Nephron (organoid): Measurements from ENCODE around the gene CBX5.

Source experiments
- H3K27ac Mint-ChIP-seq, 3 experiments: 2 replicates each; pipeline ENCODE4 v1.8.0; 2020; ENCODE audit warnings: mixed read lengths in 3 of 3, mild to moderate bottlenecking in 2 of 3, moderate library complexity in 1 of 3
- H3K27me3 Mint-ChIP-seq: 2 replicates; pipeline ENCODE4 v1.8.0; 2021; ENCODE audit warnings: low read depth, mild to moderate bottlenecking, moderate library complexity, mixed read lengths
- H3K36me3 Mint-ChIP-seq: 2 replicates; pipeline ENCODE4 v1.8.0; 2020; ENCODE audit warnings: low read depth, mixed read lengths
- H3K4me1 Mint-ChIP-seq: 2 replicates; pipeline ENCODE4 v1.8.0; 2020; ENCODE audit warnings: mixed read lengths
- H3K4me3 Mint-ChIP-seq, 3 experiments: 2 replicates each; pipeline ENCODE4 v1.8.0; 2020; ENCODE audit warnings: mild to moderate bottlenecking in 3 of 3, mixed read lengths in 3 of 3, moderate library complexity in 2 of 3
- H3K9me3 Mint-ChIP-seq: 2 replicates; pipeline ENCODE4 v1.8.0; 2020; ENCODE audit warnings: mixed read lengths
- CTCF ChIP-seq, 3 experiments: fragments of 200-600 bp; sonication (generic); IDR thresholded peaks; one replicate each; pipeline ENCODE4 v1.5.0; 2021; ENCODE audit warnings: antibody characterized with exemption in 3 of 3; ENCODE audit not compliant: unreplicated experiment in 3 of 3

CBX5 gene

GRCh38 chr12:54216797-54217661 lies 62.9 kb downstream of the CBX5 start:
- peak; percentile 71 to 78 (median 77) for TF ChIP-seq CTCF (IDR thresholded peaks at IDR 0.05; ENCODE audit: unreplicated experiment in 3 of 3)
- Mint-ChIP-seq H3K27me3 (peaks cover 42% of the 10 kb centered on the region), H3K36me3 (no peaks in the 10 kb centered on the region), H3K4me1 (peaks cover 27% of the 10 kb centered on the region), H3K27ac (peak overlapping the region in 2 of 3 experiments; percentile 15 to 67), H3K4me3 (peak overlapping the region; percentile 75 to 81 (median 78)), H3K9me3 (no peaks in the 10 kb centered on the region)

GRCh38 chr12:54215989-54216796 lies 63.7 kb downstream of the CBX5 start:
- no peaks in the 10 kb centered on the region for H3K36me3 Mint-ChIP-seq
- no peak for TF ChIP-seq CTCF (IDR thresholded peaks at IDR 0.05; ENCODE audit: unreplicated experiment in 3 of 3)
- peak overlapping the region in 1 of 3 experiments; percentile 67 for H3K27ac Mint-ChIP-seq
- H3K9me3 Mint-ChIP-seq = no peaks in the 10 kb centered on the region
- peaks cover 27% of the 10 kb centered on the region for H3K4me1 Mint-ChIP-seq
- H3K4me3 Mint-ChIP-seq = peak overlapping the region; percentile 75 to 81 (median 78)
- peaks cover 42% of the 10 kb centered on the region for H3K27me3 Mint-ChIP-seq

- Mint-ChIP-seq H3K27ac (no peak overlapping the region), H3K27me3 (peaks cover 42% of the 10 kb centered on the region)
- TF ChIP-seq CTCF (IDR thresholded peaks at IDR 0.05; ENCODE audit: unreplicated experiment in 3 of 3) = peak; percentile 100
These were observed 65.1 kb downstream of the CBX5 start for GRCh38 chr12:54214553-54215406.

GRCh38 chr12:54213079-54213478 lies 66.8 kb downstream of the CBX5 start:
- H3K4me3 Mint-ChIP-seq = no peak overlapping the region
- peak in 2 of 3 experiments; percentile 12 to 22 for TF ChIP-seq CTCF (IDR thresholded peaks at IDR 0.05; ENCODE audit: unreplicated experiment in 3 of 3)
- H3K27ac Mint-ChIP-seq = peak overlapping the region in 2 of 3 experiments; percentile 7 to 9
- no peaks in the 10 kb centered on the region for H3K36me3 Mint-ChIP-seq
- no peaks in the 10 kb centered on the region for H3K9me3 Mint-ChIP-seq
- H3K4me1 Mint-ChIP-seq = peaks cover 22% of the 10 kb centered on the region
- H3K27me3 Mint-ChIP-seq = peaks cover 35% of the 10 kb centered on the region

More at GRCh38 chr12:54214553-54215406, 65.1 kb downstream of the CBX5 start:
- peaks cover 27% of the 10 kb centered on the region for H3K4me1 Mint-ChIP-seq
- no peak overlapping the region for H3K4me3 Mint-ChIP-seq
- no peaks in the 10 kb centered on the region for H3K9me3 Mint-ChIP-seq
- H3K36me3 Mint-ChIP-seq = no peaks in the 10 kb centered on the region

- H3K27me3 Mint-ChIP-seq = peaks cover 23% of the 10 kb centered on the region
- no peaks in the 10 kb centered on the region for H3K36me3 Mint-ChIP-seq
- no peak for TF ChIP-seq CTCF (IDR thresholded peaks at IDR 0.05; ENCODE audit: unreplicated experiment in 3 of 3)
- peaks cover 20% of the 10 kb centered on the region for H3K4me1 Mint-ChIP-seq
- no peak overlapping the region for H3K27ac Mint-ChIP-seq
- no peak overlapping the region for H3K4me3 Mint-ChIP-seq
- H3K9me3 Mint-ChIP-seq = no peaks in the 10 kb centered on the region
These were observed 68.0 kb downstream of the CBX5 start for GRCh38 chr12:54211920-54212319.
